HepG2 (cell line): Measurements from ENCODE around the gene HDLBP. TPM values are rescaled to one million over a fixed set of nuclear protein-coding genes. Genes with fewer than 3 reads are reported as not detected.

Experiments used
- ATAC-seq: fragments of 200-7000 bp; cut with Tn5 transposase; 3 replicates; pipeline ENCODE4 v1.9.1; 2020; ENCODE audit warnings: mild to moderate bottlenecking, moderate library complexity
- BruUV-seq: library from RNA; stranded (reverse); fragments of 400-500 nt; replicated peaks from 2 replicates; lab custom pipeline; 2021; lab: Mats Ljungman, UMichigan
- CTCF ChIA-PET: fragments of 300-600 bp; formaldehyde crosslinking; extraction: SDS; loops from one replicate; lab custom pipeline; 2021; ENCODE audit warnings: low total read pairs, inconsistent platforms, low intra/inter-chr PET ratio; lab: Yijun Ruan, JAX
- POLR2A ChIA-PET: fragments of 350-600 bp; sonication (Branson Sonifier 250); formaldehyde crosslinking; loops from one replicate; lab custom pipeline; 2020; ENCODE audit warnings: antibody characterized with exemption, inconsistent platforms; lab: Yijun Ruan, JAX
- DNase-seq: peaks from one replicate; pipeline ENCODE4 v3.0.0-alpha.2; 2015; ENCODE audit warnings: low spot score
- FAIRE-seq: peaks from 3 replicates; lab custom pipeline; 2011; peaks lifted over from hg19 to GRCh38; lab: Jason Lieb, UNC
- H2AFZ ChIP-seq: one replicate; pipeline ENCODE4 v1.6.1; 2011; ENCODE audit warnings: low read length, inconsistent platforms
- H3K27ac ChIP-seq: fragments of 300-600 bp; 3 replicates; pipeline ENCODE4 v1.8.0; 2011; ENCODE audit warnings: mixed run types, mild to moderate bottlenecking, mixed read lengths, low read length, inconsistent platforms; ENCODE audit not compliant: insufficient read depth; ENCODE audit errors: extremely low read length
- H3K27me3 ChIP-seq, 2 experiments: fragments of 200-600 bp in 1 of 2; 2 replicates in 1 of 2; 3 replicates in 1 of 2; pipeline versions ENCODE4 v1.6.0 to v1.8.0; 2011; ENCODE audit warnings: low read length in 2 of 2, mild to moderate bottlenecking in 2 of 2, moderate library complexity in 2 of 2, inconsistent platforms in 1 of 2; ENCODE audit not compliant: insufficient read depth in 2 of 2, control insufficient read depth in 1 of 2
- H3K36me3 ChIP-seq, 2 experiments: fragments of 200-600 bp in 1 of 2; replicated peaks in 1 of 2; 2 replicates in 1 of 2; 3 replicates in 1 of 2; pipeline versions ENCODE4 v1.5.1 to v1.8.0; 2011; ENCODE audit warnings: low read length in 2 of 2, inconsistent platforms in 1 of 2; ENCODE audit not compliant: insufficient read depth in 2 of 2, control insufficient read depth in 1 of 2
- H3K4me1 ChIP-seq: 2 replicates; pipeline ENCODE4 v1.5.1; 2012; ENCODE audit warnings: low read length, inconsistent platforms; ENCODE audit not compliant: insufficient read depth
- H3K4me2 ChIP-seq: 2 replicates; pipeline ENCODE4 v1.6.0; 2011; ENCODE audit warnings: low read depth, low read length, inconsistent platforms
- H3K4me3 ChIP-seq, 3 experiments: fragments of 200-600 bp in 1 of 3; sonication (generic), shearing (Covaris generic) in 1 of 3; replicated peaks in 1 of 3; 2 replicates each; pipeline ENCODE4 v1.5.1; 2011 to 2016; ENCODE audit warnings: low read length in 3 of 3, inconsistent platforms in 2 of 3, low read depth in 2 of 3, mild to moderate bottlenecking in 2 of 3, control low read depth in 1 of 3, mixed read lengths in 1 of 3; ENCODE audit not compliant: insufficient read depth in 1 of 3
- H3K79me2 ChIP-seq: one replicate; pipeline ENCODE4 v1.6.1; 2011; ENCODE audit warnings: low read length, inconsistent platforms; ENCODE audit not compliant: insufficient read depth
- H3K9ac ChIP-seq: 2 replicates; pipeline ENCODE4 v1.6.0; 2011; ENCODE audit warnings: mild to moderate bottlenecking, low read depth, low read length, inconsistent platforms; ENCODE audit not compliant: insufficient read depth
- H3K9me3 ChIP-seq: 2 replicates; pipeline ENCODE4 v1.5.1; 2012; ENCODE audit warnings: mild to moderate bottlenecking, low read length
- H4K20me1 ChIP-seq: 2 replicates; pipeline ENCODE4 v1.6.0; 2011; ENCODE audit warnings: inconsistent platforms, mild to moderate bottlenecking, low read length, moderate library complexity; ENCODE audit not compliant: insufficient read depth
- AGO2 ChIP-seq: fragments of 200-400 bp; formaldehyde crosslinking; optimal IDR thresholded peaks from 2 replicates; pipeline ENCODE3; 2017; ENCODE audit warnings: mild to moderate bottlenecking, low read depth, low read length, moderate library complexity
- ATF7 ChIP-seq, 2 experiments: fragments of 450-650 bp in 1 of 2; sonication (generic) in 1 of 2; formaldehyde crosslinking in 1 of 2; IDR thresholded peaks; 2 replicates each; pipeline versions ENCODE4 v1.4.0 to v1.6.1; 2016 to 2020; ENCODE audit warnings: antibody characterized with exemption in 1 of 2, mild to moderate bottlenecking in 1 of 2, missing genetic modification reagents in 1 of 2
- BRD4 ChIP-seq: sonication (generic); formaldehyde crosslinking; IDR thresholded peaks from 2 replicates; pipeline ENCODE4 v1.4.0; 2020; ENCODE audit warnings: missing genetic modification reagents
- CHCHD3 ChIP-seq: sonication (generic); formaldehyde crosslinking; IDR thresholded peaks from 2 replicates; pipeline ENCODE4 v1.8.0; 2022; ENCODE audit warnings: mild to moderate bottlenecking, missing genetic modification reagents, moderate library complexity
- CHD2 ChIP-seq: IDR thresholded peaks from 2 replicates; pipeline ENCODE4 v1.6.1; 2011; ENCODE audit warnings: low read depth, low read length, improper control_type of control experiment
- DNMT1 ChIP-seq: sonication (generic); formaldehyde crosslinking; IDR thresholded peaks from 2 replicates; pipeline ENCODE4 v1.5.1; 2020; ENCODE audit warnings: mild to moderate bottlenecking, missing genetic modification reagents
- E2F5 ChIP-seq: sonication (generic); formaldehyde crosslinking; conservative IDR thresholded peaks from 2 replicates; pipeline ENCODE4 v1.4.0; 2020; ENCODE audit warnings: missing genetic modification reagents
- ETV5 ChIP-seq: IDR thresholded peaks from 2 replicates; pipeline ENCODE4 v1.6.1; 2018; ENCODE audit warnings: missing biosample characterization, missing genetic modification reagents, inconsistent platforms, borderline replicate concordance
- KAT2B ChIP-seq: fragments of 150-350 bp; IDR thresholded peaks from 2 replicates; pipeline ENCODE4 v1.6.1; 2014; ENCODE audit warnings: low read depth, low read length, borderline replicate concordance
- MED1 ChIP-seq: sonication (generic); formaldehyde crosslinking; IDR thresholded peaks from 2 replicates; pipeline ENCODE4 v1.4.0; 2020; ENCODE audit warnings: missing genetic modification reagents
- POLR2G ChIP-seq: fragments of 200-400 bp; formaldehyde crosslinking; IDR thresholded peaks from 2 replicates; pipeline ENCODE4 v1.6.1; 2018; ENCODE audit warnings: mild to moderate bottlenecking, low read depth, low read length, moderate library complexity
- RBM22 ChIP-seq: fragments of 200-400 bp; formaldehyde crosslinking; optimal IDR thresholded peaks from 2 replicates; pipeline ENCODE3; 2017; ENCODE audit warnings: mild to moderate bottlenecking, low read length, moderate library complexity
- RNF2 ChIP-seq: fragments of 450-650 bp; conservative IDR thresholded peaks from 2 replicates; pipeline ENCODE4 v1.6.1; 2016; ENCODE audit warnings: low read depth
- SOX6 ChIP-seq, 2 experiments: fragments of 450-650 bp in 1 of 2; sonication (generic) in 1 of 2; formaldehyde crosslinking in 1 of 2; IDR thresholded peaks; 2 replicates each; pipeline versions ENCODE4 v1.4.0 to v1.6.1; 2017 to 2020; ENCODE audit warnings: antibody characterized with exemption in 1 of 2, mild to moderate bottlenecking in 1 of 2, missing genetic modification reagents in 1 of 2
- STAT6 ChIP-seq: sonication (generic); formaldehyde crosslinking; IDR thresholded peaks from 2 replicates; pipeline ENCODE4 v1.4.0; 2020; ENCODE audit warnings: missing genetic modification reagents, mild to moderate bottlenecking, borderline replicate concordance
- U2AF2 ChIP-seq: fragments of 200-400 bp; formaldehyde crosslinking; IDR thresholded peaks from 2 replicates; pipeline ENCODE4 v1.6.1; 2017; ENCODE audit warnings: low read depth, mild to moderate bottlenecking, low read length
- ZBTB3 ChIP-seq: sonication (generic); formaldehyde crosslinking; IDR thresholded peaks from 2 replicates; pipeline ENCODE4 v1.4.0; 2020; ENCODE audit warnings: low read depth, mild to moderate bottlenecking, moderate library complexity, missing genetic modification reagents, borderline replicate concordance
- ZNF138 ChIP-seq: sonication (generic); formaldehyde crosslinking; IDR thresholded peaks from 2 replicates; pipeline ENCODE4 v1.5.0; 2020; ENCODE audit warnings: mild to moderate bottlenecking, low read depth, missing genetic modification reagents
- ZNF337 ChIP-seq: sonication (generic); formaldehyde crosslinking; IDR thresholded peaks from 2 replicates; pipeline ENCODE4 v1.5.1; 2020; ENCODE audit warnings: missing genetic modification reagents, low read depth, mild to moderate bottlenecking, borderline replicate concordance
- ZNF792 ChIP-seq: IDR thresholded peaks from 2 replicates; pipeline ENCODE4 v1.6.1; 2016
- WGBS: methylation state at CpG from one replicate; pipeline ENCODE4 v1.1.6; 2017; ENCODE audit warnings: low lambda C conversion rate; 5-methylcytosine and 5-hydroxymethylcytosine counted together
- in situ Hi-C: cut with HindIII; loops from 2 replicates; pipeline ENCODE4 v1.10.0; 2017; ENCODE audit warnings: low pct_unique_long_range_greater_than_20kb; ENCODE audit not compliant: extremely low pct_ligation_motif_present
- intact Hi-C: fragments of 100-400 bp; cut with micrococcal nuclease; formaldehyde crosslinking; loops from one replicate; pipeline ENCODE4 v1.10.0; 2022; ENCODE audit not compliant: unreplicated experiment
- polyA plus RNA-seq, 8 experiments: library from polyadenylated mRNA; depleted of rRNA in 3 of 8; stranded (reverse) in 7 of 8; unstranded in 1 of 8; fragments of >200 nt; fragmentation: Illumina TruSeq in 4 of 8; extraction: Trizol in 4 of 8; gene quantifications; 2 replicates each; pipeline versions ENCODE4 v1.2.1 to v1.2.3, GENCODE V29; 2011 to 2016; ENCODE audit warnings: low read depth in 4 of 8, missing spikeins in 1 of 8, mixed read lengths in 1 of 8; ENCODE audit not compliant: insufficient read depth in 1 of 8
- total RNA-seq, 5 experiments: library from RNA; depleted of rRNA; stranded (reverse); fragments of >200 nt; fragmentation: Illumina TruSeq; extraction: Trizol; gene quantifications; 2 replicates each; pipeline ENCODE4 v1.2.3, GENCODE V29; 2016; ENCODE audit warnings: low read depth in 1 of 5

The HDLBP gene
- total and polyA plus RNA-seq, 2 of the 13 experiments (the other 11 are each of a cell fraction or from before 2014, with no cell fraction given) = 464 to 707 TPM

- no peak for TF ChIP-seq STAT6 (CRISPR knock-in tag)
- TF ChIP-seq SOX6 (IDR thresholded peaks at IDR 0.05) = no peak
- no peak for TF ChIP-seq SOX6 (CRISPR knock-in tag; IDR thresholded peaks at IDR 0.05)
- TF ChIP-seq ATF7 (IDR thresholded peaks at IDR 0.05) = peak; percentile 56; the same call in 1 of the 2 replicates
- TF ChIP-seq ATF7 (CRISPR knock-in tag; IDR thresholded peaks at IDR 0.05) = no peak
Measured at GRCh38 chr2:241330616-241330981, 15.1 kb upstream of the HDLBP start (continued).

DNA sequence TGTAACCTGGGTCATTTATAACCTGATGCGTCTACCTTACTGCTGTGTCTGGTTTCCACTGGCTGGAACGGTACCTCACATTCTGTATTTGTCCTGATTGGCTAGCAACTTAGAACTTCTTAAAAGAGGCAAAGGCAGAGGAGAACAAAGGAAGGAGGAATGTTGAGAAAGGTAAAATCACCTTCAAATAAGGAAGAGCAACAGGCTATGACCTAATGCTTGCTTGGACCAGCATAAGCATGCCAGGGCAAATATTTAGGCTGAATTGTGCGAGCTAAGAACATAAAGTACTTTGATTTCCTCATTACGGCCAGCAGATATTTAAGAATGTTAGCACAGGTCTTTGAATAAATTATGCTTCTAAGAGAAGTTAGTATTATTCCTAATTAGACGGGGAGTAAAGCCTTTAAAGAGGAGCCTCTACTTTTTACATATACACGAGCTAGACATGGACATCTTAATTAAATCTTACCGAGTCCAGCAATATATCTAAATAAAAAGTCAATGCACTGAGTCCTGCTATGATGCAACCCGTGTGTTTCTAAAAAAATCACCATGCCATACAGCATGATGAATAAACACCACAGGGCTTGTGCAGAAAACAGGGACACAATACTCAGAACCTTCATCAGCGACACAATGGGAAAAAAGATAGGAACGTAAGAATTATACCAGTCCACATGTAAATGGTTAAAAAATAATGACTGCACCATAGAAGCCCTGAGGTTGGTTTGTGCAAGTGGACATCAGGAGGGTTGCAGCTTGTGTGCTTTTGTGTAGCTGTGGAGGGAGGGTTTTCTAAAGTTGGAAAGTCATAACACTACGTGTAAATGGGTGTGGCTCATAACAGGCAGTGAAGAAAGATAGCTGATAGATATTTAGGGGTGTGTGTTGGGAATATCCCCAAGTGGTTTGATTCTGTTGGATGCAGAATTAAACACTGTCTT lies 14.5 kb upstream of the HDLBP start:
- intact Hi-C loops = no loop called here
- no peaks in the 10 kb centered on the region for H3K27me3 ChIP-seq
- H3K4me2 ChIP-seq = no peak overlapping the region
- no peak overlapping the region for H3K4me3 ChIP-seq
- H3K27ac ChIP-seq = no peak overlapping the region
- H3K9me3 ChIP-seq = no peaks in the 10 kb centered on the region
- 98% methylated on average over 11 of the region's 11 CpGs for WGBS
- POLR2A ChIA-PET = interaction anchor here (1.4 kb wide), 1 partner anchor 15 kb away, joined by 3 read pairs; no protein-coding TSS in a partner anchor
- H2AFZ ChIP-seq = no peak overlapping the region
- peaks cover 88% of the 10 kb centered on the region for H3K79me2 ChIP-seq
- in situ Hi-C loops = no loop called here
- no TSS peak for BruUV-seq
- H4K20me1 ChIP-seq = peaks cover 22% of the 10 kb centered on the region
- no peak for FAIRE-seq
- peaks cover 15 to 94% of the 10 kb centered on the region in 2 experiments for H3K36me3 ChIP-seq
- no peak for ATAC-seq
- no peak for DNase-seq
- H3K9ac ChIP-seq = no peak overlapping the region
- H3K4me1 ChIP-seq = no peaks in the 10 kb centered on the region
- TF ChIP-seq U2AF2 (no peak), DNMT1 (CRISPR knock-in tag) (no peak), RNF2 (no peak), POLR2G (peak; percentile 32; the same call in 1 of the 2 replicates), CHD2 (no peak), RBM22 (peak; percentile 88), BRD4 (CRISPR knock-in tag) (no peak), ZNF337 (CRISPR knock-in tag) (no peak), E2F5 (CRISPR knock-in tag) (no peak), CHCHD3 (CRISPR knock-in tag) (no peak), ZNF138 (CRISPR knock-in tag) (0 out of 2 replicates have a peak, but pooled peaks have one; percentile 20), MED1 (no peak), ZNF792 (CRISPR knock-in tag) (no peak), ZBTB3 (CRISPR knock-in tag) (no peak), KAT2B (no peak), ETV5 (CRISPR knock-in tag) (no peak), AGO2 (peak; percentile 26)
- TF ChIP-seq, all 625 proteins: peak for 4
- CTCF ChIA-PET = no interaction called here
